WTC11 (cell line): Measurements from ENCODE around the gene TYW1B.
"Not testable (repeated sequence)": the region's sequence is repeated elsewhere in the genome, so short reads cannot be mapped to it uniquely, and the experiment has no call there.

ENCODE experiments used
- ATF1 ChIP-seq: sonication (generic); formaldehyde crosslinking; IDR thresholded peaks from 2 replicates; pipeline ENCODE4 v1.8.1; 2023; ENCODE audit warnings: mild to moderate bottlenecking, moderate library complexity, missing genetic modification reagents
- CBFB ChIP-seq: sonication (generic); formaldehyde crosslinking; IDR thresholded peaks from 2 replicates; pipeline ENCODE4 v1.8.1; 2022; ENCODE audit warnings: mild to moderate bottlenecking, low read depth, missing genetic modification reagents
- FOXJ3 ChIP-seq: sonication (generic); formaldehyde crosslinking; IDR thresholded peaks from 2 replicates; pipeline ENCODE4 v1.9.0; 2021; ENCODE audit warnings: missing genetic modification reagents, mild to moderate bottlenecking, borderline replicate concordance
- GABPB1 ChIP-seq: sonication (generic); formaldehyde crosslinking; IDR thresholded peaks from 2 replicates; pipeline ENCODE4 v1.8.1; 2023; ENCODE audit warnings: mild to moderate bottlenecking, missing genetic modification reagents
- HMGA2 ChIP-seq: fragments of 250-450 bp; sonication (Bioruptor Pico); IDR thresholded peaks from 2 replicates; pipeline ENCODE4 v1.4.0; 2021; ENCODE audit warnings: mild to moderate bottlenecking, moderate library complexity
- JUN ChIP-seq: sonication (generic); formaldehyde crosslinking; IDR thresholded peaks from 2 replicates; pipeline ENCODE4 v1.8.0; 2023; ENCODE audit warnings: mild to moderate bottlenecking, missing genetic modification reagents
- NFATC4 ChIP-seq: fragments of 250-450 bp; sonication (Bioruptor Pico); IDR thresholded peaks from 2 replicates; pipeline ENCODE4 v1.9.0; 2021; ENCODE audit warnings: mild to moderate bottlenecking
- NR2C2 ChIP-seq: sonication (generic); formaldehyde crosslinking; IDR thresholded peaks from 2 replicates; pipeline ENCODE4 v1.8.0; 2022; ENCODE audit warnings: mild to moderate bottlenecking, missing genetic modification reagents
- TF ChIP-seq, protein P1 (sequence below): fragments of 200-600 bp; IDR thresholded peaks from 2 replicates; pipeline ENCODE4 v1.8.0; 2022; ENCODE audit warnings: antibody characterized with exemption
- TF ChIP-seq, protein P2 (sequence below): sonication (generic); formaldehyde crosslinking; IDR thresholded peaks from 2 replicates; pipeline ENCODE4 v1.8.0; 2022; ENCODE audit warnings: mild to moderate bottlenecking, missing genetic modification reagents
- TF ChIP-seq, protein P3 (sequence below): sonication (generic); formaldehyde crosslinking; IDR thresholded peaks from 2 replicates; pipeline ENCODE4 v1.8.1; 2023; ENCODE audit warnings: mild to moderate bottlenecking, missing genetic modification reagents, moderate library complexity
- TF ChIP-seq, protein P4 (sequence below): sonication (generic); formaldehyde crosslinking; IDR thresholded peaks from 2 replicates; pipeline ENCODE4 v1.8.0; 2023; ENCODE audit warnings: missing genetic modification reagents, mild to moderate bottlenecking, borderline replicate concordance
- TF ChIP-seq, protein P5 (sequence below): sonication (generic); formaldehyde crosslinking; IDR thresholded peaks from 2 replicates; pipeline ENCODE4 v1.8.1; 2023; ENCODE audit warnings: mild to moderate bottlenecking, missing genetic modification reagents, moderate library complexity

DNA sequence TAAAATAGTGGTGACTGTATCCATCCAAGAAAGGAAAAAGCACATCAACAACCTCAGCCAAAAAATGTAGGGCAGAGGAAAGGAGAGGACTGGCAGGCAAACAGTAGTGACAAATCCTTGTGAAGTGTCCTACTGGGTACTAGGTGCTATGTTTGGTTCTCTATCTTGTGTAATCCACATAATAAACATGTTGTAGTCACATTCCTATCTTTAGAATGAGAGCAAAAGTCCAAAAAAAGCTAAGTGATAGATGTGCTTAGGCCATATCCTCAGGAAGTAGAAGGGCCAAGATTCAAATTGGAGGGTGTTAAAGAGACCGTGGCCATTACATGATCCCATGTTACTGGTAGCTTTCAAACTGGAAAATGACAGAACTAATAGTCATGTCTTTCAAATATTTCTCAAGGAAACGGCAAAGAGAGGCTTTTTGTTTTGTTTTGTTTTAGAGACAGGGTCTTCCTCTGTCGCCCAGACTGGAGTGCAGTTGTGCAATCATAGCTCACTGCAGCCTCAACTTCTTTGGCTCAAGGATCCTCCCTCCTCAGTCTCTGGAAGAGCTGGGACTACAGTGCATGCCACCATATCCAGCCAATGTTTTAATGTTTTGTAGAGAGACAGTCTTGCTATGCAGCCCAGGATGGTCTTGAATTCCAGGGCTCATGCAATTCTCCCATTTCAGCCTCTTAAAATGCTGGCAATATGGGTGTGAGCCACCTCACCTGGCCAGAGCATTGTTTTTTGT is 244.2 kb downstream of the TYW1B start:
- not testable (repeated sequence) for TF ChIP-seq NFATC4 (CRISPR knock-in tag); FOXJ3; NR2C2 (CRISPR knock-in tag); ATF1 (CRISPR knock-in tag); GABPB1 (CRISPR knock-in tag); CBFB (CRISPR knock-in tag); HMGA2; JUN (CRISPR knock-in tag)
- TF ChIP-seq, protein P1, sequence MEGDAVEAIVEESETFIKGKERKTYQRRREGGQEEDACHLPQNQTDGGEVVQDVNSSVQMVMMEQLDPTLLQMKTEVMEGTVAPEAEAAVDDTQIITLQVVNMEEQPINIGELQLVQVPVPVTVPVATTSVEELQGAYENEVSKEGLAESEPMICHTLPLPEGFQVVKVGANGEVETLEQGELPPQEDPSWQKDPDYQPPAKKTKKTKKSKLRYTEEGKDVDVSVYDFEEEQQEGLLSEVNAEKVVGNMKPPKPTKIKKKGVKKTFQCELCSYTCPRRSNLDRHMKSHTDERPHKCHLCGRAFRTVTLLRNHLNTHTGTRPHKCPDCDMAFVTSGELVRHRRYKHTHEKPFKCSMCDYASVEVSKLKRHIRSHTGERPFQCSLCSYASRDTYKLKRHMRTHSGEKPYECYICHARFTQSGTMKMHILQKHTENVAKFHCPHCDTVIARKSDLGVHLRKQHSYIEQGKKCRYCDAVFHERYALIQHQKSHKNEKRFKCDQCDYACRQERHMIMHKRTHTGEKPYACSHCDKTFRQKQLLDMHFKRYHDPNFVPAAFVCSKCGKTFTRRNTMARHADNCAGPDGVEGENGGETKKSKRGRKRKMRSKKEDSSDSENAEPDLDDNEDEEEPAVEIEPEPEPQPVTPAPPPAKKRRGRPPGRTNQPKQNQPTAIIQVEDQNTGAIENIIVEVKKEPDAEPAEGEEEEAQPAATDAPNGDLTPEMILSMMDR = not testable (repeated sequence)
- TF ChIP-seq, protein P2, sequence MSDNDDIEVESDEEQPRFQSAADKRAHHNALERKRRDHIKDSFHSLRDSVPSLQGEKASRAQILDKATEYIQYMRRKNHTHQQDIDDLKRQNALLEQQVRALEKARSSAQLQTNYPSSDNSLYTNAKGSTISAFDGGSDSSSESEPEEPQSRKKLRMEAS (CRISPR knock-in tag) = not testable (repeated sequence)
- TF ChIP-seq, protein P3, sequence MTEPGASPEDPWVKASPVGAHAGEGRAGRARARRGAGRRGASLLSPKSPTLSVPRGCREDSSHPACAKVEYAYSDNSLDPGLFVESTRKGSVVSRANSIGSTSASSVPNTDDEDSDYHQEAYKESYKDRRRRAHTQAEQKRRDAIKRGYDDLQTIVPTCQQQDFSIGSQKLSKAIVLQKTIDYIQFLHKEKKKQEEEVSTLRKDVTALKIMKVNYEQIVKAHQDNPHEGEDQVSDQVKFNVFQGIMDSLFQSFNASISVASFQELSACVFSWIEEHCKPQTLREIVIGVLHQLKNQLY (CRISPR knock-in tag) = not testable (repeated sequence)
- TF ChIP-seq, protein P4, sequence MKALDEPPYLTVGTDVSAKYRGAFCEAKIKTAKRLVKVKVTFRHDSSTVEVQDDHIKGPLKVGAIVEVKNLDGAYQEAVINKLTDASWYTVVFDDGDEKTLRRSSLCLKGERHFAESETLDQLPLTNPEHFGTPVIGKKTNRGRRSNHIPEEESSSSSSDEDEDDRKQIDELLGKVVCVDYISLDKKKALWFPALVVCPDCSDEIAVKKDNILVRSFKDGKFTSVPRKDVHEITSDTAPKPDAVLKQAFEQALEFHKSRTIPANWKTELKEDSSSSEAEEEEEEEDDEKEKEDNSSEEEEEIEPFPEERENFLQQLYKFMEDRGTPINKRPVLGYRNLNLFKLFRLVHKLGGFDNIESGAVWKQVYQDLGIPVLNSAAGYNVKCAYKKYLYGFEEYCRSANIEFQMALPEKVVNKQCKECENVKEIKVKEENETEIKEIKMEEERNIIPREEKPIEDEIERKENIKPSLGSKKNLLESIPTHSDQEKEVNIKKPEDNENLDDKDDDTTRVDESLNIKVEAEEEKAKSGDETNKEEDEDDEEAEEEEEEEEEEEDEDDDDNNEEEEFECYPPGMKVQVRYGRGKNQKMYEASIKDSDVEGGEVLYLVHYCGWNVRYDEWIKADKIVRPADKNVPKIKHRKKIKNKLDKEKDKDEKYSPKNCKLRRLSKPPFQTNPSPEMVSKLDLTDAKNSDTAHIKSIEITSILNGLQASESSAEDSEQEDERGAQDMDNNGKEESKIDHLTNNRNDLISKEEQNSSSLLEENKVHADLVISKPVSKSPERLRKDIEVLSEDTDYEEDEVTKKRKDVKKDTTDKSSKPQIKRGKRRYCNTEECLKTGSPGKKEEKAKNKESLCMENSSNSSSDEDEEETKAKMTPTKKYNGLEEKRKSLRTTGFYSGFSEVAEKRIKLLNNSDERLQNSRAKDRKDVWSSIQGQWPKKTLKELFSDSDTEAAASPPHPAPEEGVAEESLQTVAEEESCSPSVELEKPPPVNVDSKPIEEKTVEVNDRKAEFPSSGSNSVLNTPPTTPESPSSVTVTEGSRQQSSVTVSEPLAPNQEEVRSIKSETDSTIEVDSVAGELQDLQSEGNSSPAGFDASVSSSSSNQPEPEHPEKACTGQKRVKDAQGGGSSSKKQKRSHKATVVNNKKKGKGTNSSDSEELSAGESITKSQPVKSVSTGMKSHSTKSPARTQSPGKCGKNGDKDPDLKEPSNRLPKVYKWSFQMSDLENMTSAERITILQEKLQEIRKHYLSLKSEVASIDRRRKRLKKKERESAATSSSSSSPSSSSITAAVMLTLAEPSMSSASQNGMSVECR (CRISPR knock-in tag) = not testable (repeated sequence)
- TF ChIP-seq, protein P5, sequence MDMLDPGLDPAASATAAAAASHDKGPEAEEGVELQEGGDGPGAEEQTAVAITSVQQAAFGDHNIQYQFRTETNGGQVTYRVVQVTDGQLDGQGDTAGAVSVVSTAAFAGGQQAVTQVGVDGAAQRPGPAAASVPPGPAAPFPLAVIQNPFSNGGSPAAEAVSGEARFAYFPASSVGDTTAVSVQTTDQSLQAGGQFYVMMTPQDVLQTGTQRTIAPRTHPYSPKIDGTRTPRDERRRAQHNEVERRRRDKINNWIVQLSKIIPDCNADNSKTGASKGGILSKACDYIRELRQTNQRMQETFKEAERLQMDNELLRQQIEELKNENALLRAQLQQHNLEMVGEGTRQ (CRISPR knock-in tag) = not testable (repeated sequence)
